Mammary epithelial cell (primary cell): ENCODE results near the gene ACAT2.

Experiments used
- CTCF ChIP-seq, 2 donors: IDR thresholded peaks in 1 of 2; conservative IDR thresholded peaks in 1 of 2; 2 replicates each; pipeline ENCODE4 v1.5.1; 2011 to 2012; ENCODE audit warnings: inconsistent platforms in 2 of 2, low read length in 2 of 2, mild to moderate bottlenecking in 2 of 2, control low read depth in 1 of 2, low read depth in 1 of 2; ENCODE audit not compliant: insufficient read depth in 1 of 2; ENCODE audit errors: extremely low read depth in 1 of 2
- EZH2 ChIP-seq: IDR thresholded peaks from 2 replicates; pipeline ENCODE4 v1.6.1; 2012; ENCODE audit warnings: low read length, inconsistent platforms, borderline replicate concordance

- no peak for TF ChIP-seq CTCF (conservative IDR thresholded peaks at IDR 0.05 in 1 of 2, IDR thresholded peaks at IDR 0.05 in 1 of 2; ENCODE audit: extremely low read depth in 1 of 2, insufficient read depth in 1 of 2, low read depth in 1 of 2, low read length in 2 of 2)
- no peak for TF ChIP-seq EZH2
Measured at GRCh38 chr6:159807150-159807858, 45.5 kb downstream of the ACAT2 start.
